IPS-18c (cell line): ENCODE results near the gene TICAM1.
A peak's percentile ranks its signal among the peaks of the same experiment; 100 is the strongest.
"Not testable (repeated sequence)": the region's sequence is repeated elsewhere in the genome, so short reads cannot be mapped to it uniquely, and the experiment has no call there.

Experiments
- H3K4me3 ChIP-seq: 2 replicates; pipeline ENCODE4 v1.7.0; 2013; ENCODE audit warnings: low read depth, mild to moderate bottlenecking, low read length, moderate library complexity; ENCODE audit not compliant: insufficient read depth
- H3K9me3 ChIP-seq: one replicate; pipeline ENCODE4 v1.6.1; 2013; ENCODE audit warnings: mild to moderate bottlenecking, low read length, moderate library complexity; ENCODE audit not compliant: control insufficient read depth, insufficient read depth

TICAM1 gene

DNA sequence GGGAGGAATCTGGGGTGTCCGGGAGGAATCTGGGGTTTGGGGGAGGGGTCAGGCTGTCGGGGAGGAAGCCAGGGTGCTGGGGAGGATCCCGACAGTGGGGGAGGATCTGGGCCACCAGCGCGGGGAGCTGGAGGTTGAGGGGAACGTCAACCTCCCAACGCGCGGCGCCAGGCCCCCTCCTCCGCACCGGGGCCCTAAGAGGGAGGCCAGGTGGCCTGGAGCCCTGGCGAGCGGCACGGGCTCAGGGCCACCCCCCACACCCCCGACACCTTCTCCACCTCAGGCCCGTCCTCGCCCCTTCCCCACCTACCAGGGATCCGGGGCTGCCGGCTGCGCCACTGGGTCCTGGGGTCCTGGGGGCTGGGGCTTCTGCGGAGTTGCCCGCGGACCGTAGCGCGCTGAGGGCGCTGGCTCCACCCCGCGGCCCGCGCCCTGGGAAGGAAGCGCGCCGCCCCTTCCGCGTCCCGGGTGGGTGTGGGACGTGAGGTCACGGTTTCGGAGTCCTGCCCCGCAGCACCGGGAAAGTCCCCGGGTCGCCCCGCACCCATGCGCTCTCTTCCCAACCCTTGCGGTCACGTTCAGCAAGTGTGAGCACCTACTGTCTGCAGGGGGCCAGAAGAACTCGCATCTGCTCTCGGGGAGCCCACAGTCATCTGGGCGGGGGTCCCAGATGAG lies at the start of gene TICAM1:
Gene TICAM1 (minus strand): TSS at position 409 of the 675 bp plus-strand sequence. CDS start 13,335 bp downstream, outside the sequence.
- H3K4me3 ChIP-seq = peak within 1 kb of the TSS; percentile 59
- no peaks in the 10 kb centered on the region for H3K9me3 ChIP-seq

DNA sequence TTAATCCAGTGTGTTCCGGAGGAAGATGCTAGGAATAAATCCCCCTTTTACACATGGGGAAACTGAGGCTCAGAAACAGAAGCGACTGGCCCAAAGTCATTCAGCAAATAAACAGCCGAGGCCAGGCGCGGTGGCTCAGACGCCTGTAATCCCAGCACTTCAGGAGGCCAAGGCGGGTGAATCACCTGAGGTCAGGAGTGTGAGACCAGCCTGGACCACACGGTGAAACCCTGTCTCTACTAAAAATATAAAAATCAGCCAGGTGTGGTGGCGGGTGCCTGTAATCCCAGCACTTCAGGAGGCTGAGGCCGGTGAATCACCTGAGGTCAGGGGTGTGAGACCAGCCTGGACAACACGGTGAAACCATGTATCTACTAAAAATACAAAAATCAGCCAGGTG lies 47.5 kb upstream of the TICAM1 start:
- H3K4me3 ChIP-seq = no peak overlapping the region
- H3K9me3 ChIP-seq = no peaks in the 10 kb centered on the region

DNA sequence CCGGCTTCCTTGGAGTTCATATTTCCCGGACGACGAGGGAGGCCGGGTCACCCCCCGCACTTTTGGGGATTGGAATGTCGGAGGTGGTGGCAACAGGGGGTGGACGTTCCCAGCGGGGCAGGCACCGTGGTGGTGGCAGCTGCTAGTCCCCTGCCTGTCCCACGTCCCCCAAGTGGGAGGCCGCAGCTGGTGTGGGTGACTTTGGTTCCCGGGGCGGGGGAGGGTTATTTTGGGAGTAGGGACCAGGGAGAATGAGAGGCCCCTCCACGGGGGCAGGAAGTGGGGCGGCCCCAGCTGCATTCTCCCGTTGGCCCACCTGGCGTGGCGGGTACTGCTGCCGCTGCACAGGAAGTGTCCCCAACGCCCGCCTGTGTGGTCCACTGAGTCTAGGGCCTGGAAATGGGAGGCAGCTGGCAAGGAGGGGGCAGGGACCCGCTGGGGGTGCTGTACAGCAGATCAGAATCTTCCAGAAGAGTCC lies 47.0 kb upstream of the TICAM1 start:
- Histone ChIP-seq H3K9me3 (no peaks in the 10 kb centered on the region), H3K4me3 (no peak overlapping the region)

DNA sequence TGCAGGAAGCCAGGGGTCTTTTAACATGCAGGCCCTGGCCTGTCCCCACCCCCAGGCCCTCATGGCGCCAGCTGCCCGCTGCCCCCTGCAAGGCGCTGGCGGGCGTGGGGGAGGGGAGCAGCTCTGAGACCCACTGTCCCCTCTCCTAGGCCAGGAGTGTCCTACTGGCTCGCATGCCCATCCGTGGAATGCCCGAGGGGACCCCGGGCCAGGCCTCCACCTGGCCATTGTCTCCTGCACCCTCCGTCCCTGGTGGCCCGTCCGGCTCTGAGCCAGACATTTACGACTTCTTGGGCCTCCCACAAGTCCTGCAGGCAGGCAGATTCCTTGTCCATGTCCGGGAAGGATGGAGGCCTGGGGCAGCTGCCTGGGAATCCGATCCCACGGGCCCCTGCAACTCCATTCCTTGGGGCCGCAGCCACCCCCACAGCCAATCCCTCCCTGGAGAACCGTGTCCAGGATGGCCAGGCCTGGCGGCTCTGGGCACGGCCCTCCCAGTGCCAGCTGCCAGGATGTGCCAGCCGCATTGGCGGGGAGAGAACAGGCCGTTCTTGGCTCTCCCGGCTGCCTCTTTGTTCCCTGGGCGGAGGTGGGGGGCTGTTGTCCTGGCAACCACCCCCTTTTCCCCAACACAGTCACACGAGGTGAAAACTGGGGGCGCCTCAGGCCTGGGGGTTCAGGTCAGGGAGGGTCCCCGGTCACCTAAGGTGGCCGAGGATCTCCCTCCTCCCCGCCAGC lies 46.4 kb upstream of the TICAM1 start:
- H3K4me3 ChIP-seq = no peak overlapping the region
- no peaks in the 10 kb centered on the region for H3K9me3 ChIP-seq

DNA sequence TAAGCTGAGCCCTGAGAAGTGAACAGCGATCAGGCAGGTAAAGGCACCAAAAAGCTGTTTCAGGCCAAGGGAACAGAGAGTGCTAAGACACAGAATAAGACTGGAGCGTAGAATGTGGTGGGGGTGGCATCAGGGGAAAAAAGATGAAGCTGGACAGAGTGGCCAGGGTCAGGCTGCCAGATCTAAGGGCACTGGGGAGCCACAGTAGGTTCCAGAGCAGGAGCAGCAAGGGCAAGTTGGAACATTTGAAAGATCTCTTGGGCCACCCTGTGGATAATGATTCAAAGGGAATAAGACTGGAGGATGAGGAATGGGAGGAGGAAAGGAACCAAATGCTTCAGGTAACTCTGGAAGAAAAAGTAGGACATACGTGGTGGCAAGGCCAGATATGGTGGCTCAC lies 42.4 kb upstream of the TICAM1 start:
- Histone ChIP-seq H3K4me3 (no peak overlapping the region), H3K9me3 (no peaks in the 10 kb centered on the region)

DNA sequence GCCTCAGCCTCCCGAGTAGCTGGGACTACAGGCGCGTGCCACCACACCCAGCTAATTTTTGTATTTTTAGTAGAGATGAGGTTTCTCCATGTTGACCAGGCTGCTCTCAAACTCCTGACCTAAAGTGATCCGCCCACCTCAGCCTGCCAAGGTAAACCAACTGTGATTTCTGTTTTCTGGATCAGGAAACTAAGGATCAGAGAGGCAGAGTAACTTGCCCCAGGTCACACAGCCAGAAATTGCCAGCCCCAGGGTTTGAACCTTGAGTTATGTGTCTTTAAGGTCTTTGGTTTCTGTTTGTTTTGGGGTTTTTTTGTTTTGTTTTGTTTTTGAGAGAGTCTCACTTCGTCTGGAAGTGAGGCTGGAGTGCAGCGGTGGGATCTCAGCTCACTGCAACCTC lies 40.2 kb upstream of the TICAM1 start:
- no peak overlapping the region for H3K4me3 ChIP-seq
- H3K9me3 ChIP-seq = no peaks in the 10 kb centered on the region

DNA sequence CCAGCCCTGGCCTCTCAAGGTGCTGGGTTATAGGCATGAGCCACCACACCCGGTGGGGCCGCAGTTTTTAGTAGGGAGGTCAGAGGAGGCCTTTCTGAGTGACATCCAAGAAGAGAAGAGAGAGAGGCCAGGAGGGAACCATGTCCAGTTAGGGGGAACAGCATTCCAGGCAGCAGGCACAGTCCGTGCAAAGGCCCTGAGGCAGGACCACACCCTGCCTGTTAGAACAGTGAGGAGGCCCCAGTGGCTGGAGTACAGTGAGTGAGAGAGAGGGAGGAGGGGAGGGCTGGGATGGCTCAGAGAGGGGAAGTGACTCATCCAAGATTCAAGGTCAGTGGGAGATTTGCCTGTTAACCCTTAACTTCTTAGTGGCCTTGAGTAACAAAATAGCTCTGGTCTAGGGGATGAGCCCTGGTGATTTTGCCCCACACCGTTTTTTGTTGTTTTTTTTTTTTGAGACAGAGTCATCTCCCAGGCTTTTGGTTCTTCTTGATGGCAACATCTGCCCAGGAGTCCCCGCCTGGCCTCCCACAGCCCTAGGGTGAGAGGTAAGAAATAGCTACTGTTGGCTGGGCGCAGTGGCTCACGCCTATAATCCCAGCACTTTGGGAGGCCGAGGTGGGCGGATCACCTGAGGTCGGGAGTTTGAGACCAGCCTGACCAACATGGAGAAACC lies 38.7 kb upstream of the TICAM1 start:
- Histone ChIP-seq H3K9me3 (no peaks in the 10 kb centered on the region), H3K4me3 (no peak overlapping the region)

DNA sequence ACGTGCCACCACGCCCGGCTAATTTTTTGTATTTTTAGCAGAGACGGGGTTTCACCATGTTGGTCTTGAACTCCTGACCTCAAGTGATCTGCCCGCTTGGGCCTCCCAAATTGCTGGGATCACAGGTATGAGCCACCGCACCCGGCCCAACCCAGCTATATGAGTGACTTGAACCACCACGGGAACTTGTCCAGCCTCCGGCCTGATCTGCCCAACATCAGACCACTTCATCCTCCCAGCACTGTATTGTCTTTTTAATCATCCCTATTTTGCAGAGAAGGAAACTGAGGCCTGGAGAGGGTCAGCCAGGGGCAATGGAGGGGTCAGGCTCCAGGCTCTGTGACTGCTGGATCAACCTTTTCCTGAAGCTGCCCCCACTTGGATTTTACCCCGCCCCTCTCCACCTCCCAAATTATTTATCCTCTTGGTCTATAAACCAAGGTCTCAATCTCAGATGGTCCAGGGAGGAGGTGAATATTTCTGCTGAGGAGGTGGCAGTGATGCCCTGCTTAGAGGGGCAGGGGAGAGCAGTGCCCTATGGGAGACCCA lies 36.8 kb upstream of the TICAM1 start:
- H3K9me3 ChIP-seq = no peaks in the 10 kb centered on the region
- no peak overlapping the region for H3K4me3 ChIP-seq

DNA sequence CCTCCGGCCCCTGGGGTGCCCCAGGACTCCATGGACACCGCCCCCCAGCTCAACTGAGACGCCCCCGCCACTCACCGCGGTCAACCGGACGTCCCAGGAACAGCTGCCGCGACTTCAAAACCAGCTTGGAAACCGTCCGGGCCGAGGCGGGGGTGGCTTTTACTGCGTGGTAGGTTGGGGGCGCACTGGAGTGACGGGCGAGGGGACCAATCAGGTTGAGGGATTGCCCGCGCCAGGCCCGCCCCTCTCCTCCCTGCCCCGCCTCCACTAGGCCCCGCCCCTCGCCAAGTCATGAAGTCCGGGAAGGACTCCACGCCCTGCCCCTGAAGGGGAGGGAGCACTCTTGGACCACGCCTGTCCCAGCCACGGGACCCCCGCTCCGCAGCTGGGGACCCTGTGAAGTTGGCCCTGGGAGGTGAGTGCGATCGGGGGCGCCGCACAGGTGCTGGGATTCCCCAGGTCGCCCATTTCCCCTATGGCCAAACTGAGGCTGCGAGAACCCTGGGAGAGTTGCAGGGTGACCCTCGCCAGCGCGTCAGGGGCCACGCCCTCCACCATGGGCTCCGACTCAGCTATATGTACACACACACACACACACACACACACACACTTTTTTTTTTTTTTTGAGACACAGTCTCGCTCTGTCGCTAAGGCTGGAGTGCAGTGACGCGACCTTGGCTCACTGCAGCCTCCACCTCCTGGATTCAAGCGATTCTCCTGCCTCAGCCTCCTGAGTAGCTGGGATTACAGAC lies 36.2 kb upstream of the TICAM1 start, which contains the start of gene PLIN3:
Gene PLIN3 (minus strand): TSS at position 134 of the 752 bp plus-strand sequence. CDS start 6,273 bp downstream, outside the sequence.
- Histone ChIP-seq H3K9me3 (no peaks in the 10 kb centered on the region), H3K4me3 (peak within 1 kb of the TSS; percentile 79)

DNA sequence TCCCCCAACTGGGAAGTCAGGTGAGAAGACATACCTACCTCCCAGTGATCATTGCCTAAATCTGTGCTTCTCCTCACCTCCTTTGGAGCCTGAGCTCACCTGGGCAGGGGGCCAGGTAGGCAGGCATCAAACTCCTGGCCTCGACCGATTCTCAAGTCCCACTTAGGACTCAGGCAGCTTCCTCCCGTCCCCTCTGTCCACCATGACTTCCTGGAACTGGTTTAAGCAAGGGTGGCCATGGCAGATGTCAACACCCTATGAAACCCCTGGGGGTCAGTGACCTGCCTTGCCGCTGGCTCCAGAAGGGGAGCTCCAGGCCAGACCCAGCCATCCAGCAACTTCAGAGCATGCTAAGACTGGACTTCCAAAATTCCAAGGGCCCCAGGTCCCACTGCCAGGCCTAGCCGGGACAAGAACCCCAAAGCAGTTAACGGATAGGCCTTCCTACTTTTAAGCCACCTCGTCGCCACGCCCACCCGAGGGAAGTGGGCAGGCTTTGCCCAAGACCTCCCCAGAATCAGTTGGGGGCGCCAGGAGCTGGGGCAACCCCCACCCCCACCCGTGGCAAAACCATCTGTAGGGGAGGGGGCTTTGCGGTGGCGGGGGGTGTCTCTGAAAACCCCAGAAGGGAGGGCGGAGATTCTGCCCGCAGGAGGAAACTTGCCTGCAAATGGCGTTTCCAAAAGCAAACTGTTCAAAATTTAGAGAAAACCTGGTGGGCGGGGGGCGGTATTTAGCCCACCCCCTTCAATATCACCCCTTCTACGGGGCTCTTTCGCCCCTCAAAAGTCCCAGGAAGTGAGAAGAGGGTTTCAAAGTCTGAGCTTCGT lies 35.3 kb upstream of the TICAM1 start:
- Histone ChIP-seq H3K4me3 (peak overlapping the region; percentile 79), H3K9me3 (no peaks in the 10 kb centered on the region)

DNA sequence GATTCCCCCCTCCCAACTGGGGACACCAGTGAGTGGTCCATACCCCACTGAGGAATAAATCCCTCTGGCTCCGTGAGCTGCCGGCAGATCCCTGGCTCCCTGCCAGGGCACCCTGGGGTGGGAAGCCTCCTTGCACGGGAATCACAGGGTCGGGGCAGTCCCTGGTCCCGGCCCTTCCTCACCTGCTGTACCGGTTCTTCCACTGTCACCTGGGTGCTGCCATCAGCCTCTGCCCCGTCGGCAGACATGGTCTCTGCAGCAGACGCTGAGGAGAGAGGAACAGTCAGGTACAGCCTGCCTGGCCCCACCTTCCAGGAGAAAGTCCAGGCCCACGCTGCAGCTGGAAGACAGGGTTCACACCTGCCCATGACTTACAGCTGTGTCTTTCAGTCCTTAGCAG lies 29.6 kb upstream of the TICAM1 start:
- H3K4me3 ChIP-seq = no peak overlapping the region

DNA sequence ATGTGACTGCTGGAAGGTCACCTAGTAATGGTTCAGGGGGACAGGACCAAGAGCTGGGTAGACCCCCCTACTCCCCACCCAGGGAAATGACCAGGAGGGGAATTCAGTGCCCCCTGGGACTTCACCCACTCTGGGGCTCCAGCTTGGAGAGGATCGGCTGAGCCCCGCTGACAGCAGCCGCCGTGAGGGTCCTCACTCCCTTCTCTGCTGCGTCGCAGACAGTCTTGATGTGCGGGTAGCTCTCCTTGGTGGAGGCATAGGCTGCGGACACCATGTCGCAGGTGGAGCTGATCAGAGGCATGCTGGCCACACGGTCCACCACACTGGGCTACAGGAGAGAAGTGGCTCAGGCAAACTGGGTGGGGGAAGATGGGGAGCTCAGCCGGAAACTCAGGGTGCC lies 28.2 kb upstream of the TICAM1 start:
- Histone ChIP-seq H3K9me3 (no peaks in the 10 kb centered on the region), H3K4me3 (no peak overlapping the region)

More for the DNA sequence above, 29.6 kb upstream of the TICAM1 start:
- no peaks in the 10 kb centered on the region for H3K9me3 ChIP-seq

DNA sequence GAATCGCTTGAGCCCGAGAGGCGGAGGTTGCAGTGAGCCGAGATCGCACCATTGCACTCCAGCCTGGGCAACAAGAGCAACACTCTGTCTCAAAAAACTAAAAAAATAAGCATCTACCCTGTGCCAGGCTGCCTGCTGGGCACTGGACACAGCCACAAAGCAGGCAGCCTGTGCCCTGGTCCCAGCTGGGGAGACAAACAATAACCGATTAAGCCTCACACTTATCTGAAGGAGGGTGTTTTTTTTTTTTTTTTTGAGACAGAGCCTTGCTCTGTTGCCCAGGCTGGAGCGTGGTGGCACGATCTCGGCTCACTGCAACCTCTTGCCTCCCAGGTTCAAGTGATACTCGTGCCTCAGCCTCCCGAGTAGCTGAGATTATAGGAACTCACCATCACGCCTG lies 25.0 kb upstream of the TICAM1 start:
- H3K9me3 ChIP-seq, H3K4me3 ChIP-seq: not testable (repeated sequence)

DNA sequence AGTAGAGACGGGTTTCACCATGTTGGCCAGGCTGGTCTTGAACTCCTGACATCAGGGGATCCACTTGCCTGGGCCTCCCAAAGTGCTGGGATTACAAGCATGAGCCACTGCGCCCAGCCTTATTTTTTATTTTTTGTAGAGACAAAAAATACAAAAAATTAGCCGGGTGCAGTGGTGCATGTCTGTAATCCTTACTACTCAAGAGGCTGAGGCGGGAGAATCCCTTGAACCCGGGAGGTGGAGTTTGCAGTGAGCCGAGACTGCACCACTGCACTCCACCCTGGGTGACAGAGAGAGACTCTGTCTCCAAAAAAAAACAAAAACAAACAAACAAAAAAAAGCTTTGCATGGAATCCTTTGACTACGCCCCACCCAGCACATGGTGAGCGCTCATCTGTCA lies 22.0 kb upstream of the TICAM1 start:
- not testable (repeated sequence) for H3K4me3 ChIP-seq, H3K9me3 ChIP-seq

DNA sequence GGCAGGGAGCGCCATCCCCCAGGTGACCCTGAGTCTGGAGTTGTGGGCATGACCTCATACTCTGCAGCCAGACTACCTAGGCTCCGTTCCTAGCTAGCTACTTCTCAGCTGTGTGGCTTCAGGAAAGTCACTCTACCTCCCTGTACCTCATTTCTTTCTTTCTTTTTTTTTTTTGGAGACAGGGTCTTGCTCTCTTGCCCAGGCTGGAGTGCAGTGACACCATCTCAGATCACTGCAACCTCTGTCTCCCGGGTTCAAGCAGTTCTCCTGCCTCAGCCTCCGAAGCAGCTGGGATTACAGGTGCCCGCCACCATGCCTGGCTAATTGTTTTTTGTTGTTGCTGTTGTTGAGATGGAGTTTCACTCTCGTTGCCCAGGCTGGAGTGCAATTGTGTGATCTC lies 21.0 kb upstream of the TICAM1 start:
- H3K9me3 ChIP-seq = no peaks in the 10 kb centered on the region
- no peak overlapping the region for H3K4me3 ChIP-seq

DNA sequence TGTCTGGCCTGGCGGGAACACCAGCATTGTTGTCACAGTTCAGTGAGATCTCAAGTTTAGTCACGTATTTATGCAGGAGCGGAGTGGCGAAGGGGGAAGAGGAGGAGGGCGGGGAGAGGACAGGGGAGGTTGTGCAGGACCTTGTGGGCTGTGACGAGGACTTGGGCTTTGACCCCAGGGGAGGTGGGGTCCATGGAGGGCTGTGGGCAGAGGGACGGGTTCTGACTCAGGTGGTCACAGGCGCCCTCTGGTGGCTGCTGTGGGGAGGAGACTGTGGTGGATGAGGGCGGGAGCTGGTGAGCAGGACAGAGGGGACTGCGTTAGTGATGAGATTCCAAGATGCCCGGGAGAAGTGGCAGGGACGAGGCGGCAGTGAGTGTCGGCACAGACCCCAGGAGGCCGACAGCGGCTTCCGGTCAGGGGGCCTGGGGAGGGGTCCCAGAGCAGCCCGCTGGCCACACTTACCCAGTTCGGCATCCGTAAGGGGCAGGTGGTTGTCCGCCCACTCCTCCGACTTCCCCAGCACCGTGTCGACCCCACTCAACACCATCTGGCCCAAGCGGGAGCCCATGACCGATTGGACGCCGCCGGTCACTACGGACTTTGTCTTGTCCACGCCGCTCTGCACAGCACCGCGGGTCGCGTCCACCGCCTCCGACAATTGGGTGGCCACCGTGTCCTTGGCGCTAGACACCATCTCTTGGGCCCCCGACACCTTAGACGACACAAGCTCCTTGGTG lies 20.2 kb upstream of the TICAM1 start:
- H3K9me3 ChIP-seq = no peaks in the 10 kb centered on the region
- no peak overlapping the region for H3K4me3 ChIP-seq
